GM12878 (cell line): Measurements from ENCODE around the gene TTC16. TPM values are rescaled to one million over a fixed set of nuclear protein-coding genes. Genes with fewer than 3 reads are reported as not detected.

Experiments
- ATAC-seq: fragments of 200-7000 bp; cut with Tn5 transposase; 3 replicates; pipeline ENCODE4 v1.9.1; 2020; ENCODE audit warnings: mild to moderate bottlenecking, moderate library complexity
- BruUV-seq: library from RNA; stranded (reverse); fragments of 400-500 nt; replicated peaks from 2 replicates; lab custom pipeline; 2021; lab: Mats Ljungman, UMichigan
- CTCF ChIA-PET: fragments of 300-600 bp; sonication (Branson Sonifier 250); formaldehyde crosslinking; extraction: SDS; loops from one replicate; lab custom pipeline; 2021; ENCODE audit warnings: inconsistent platforms; lab: Yijun Ruan, JAX
- POLR2A ChIA-PET: fragments of 350-600 bp; formaldehyde crosslinking; extraction: SDS; loops from one replicate; lab custom pipeline; 2021; ENCODE audit warnings: inconsistent platforms; lab: Charles Lee
- RAD21 ChIA-PET: fragments of 300-600 bp; sonication (Branson Sonifier 250); formaldehyde crosslinking; loops from one replicate; lab custom pipeline; 2023; ENCODE audit warnings: antibody characterized with exemption; ENCODE audit not compliant: unreplicated experiment; lab: Charles Lee
- SMC1A ChIA-PET: fragments of 300-600 bp; sonication (Branson Sonifier 250); formaldehyde crosslinking; loops from one replicate; lab custom pipeline; 2023; ENCODE audit not compliant: unreplicated experiment, uncharacterized antibody; lab: Charles Lee
- DNase-seq: peaks from one replicate; pipeline ENCODE4 v3.0.0-alpha.2; 2011; ENCODE audit warnings: low read depth, low spot score
- FAIRE-seq: peaks from 3 replicates; lab custom pipeline; 2011; peaks lifted over from hg19 to GRCh38; lab: Jason Lieb, UNC
- H2AFZ ChIP-seq: 2 replicates; pipeline ENCODE4 v1.6.0; 2011; ENCODE audit warnings: low read depth, low read length, control low read depth; ENCODE audit not compliant: control insufficient read depth
- H3K27ac ChIP-seq: 2 replicates; pipeline ENCODE4 v1.5.1; 2011; ENCODE audit warnings: control low read depth; ENCODE audit not compliant: control insufficient read depth, insufficient read depth
- H3K27me3 ChIP-seq, 2 experiments: replicated peaks in 1 of 2; 2 replicates each; pipeline versions ENCODE4 v1.6.0 to v1.6.1; 2011; ENCODE audit warnings: low read length in 1 of 2; ENCODE audit not compliant: control insufficient read depth in 2 of 2, insufficient read depth in 2 of 2
- H3K36me3 ChIP-seq, 2 experiments: 2 replicates each; pipeline ENCODE4 v1.5.1; 2011; ENCODE audit warnings: low read length in 1 of 2; ENCODE audit not compliant: control insufficient read depth in 2 of 2, insufficient read depth in 2 of 2
- H3K4me1 ChIP-seq: 2 replicates; pipeline ENCODE4 v1.6.1; 2011; ENCODE audit warnings: mild to moderate bottlenecking, low read length, moderate library complexity, mixed read lengths; ENCODE audit not compliant: control insufficient read depth, insufficient read depth
- H3K4me2 ChIP-seq: 2 replicates; pipeline ENCODE4 v1.6.0; 2011; ENCODE audit warnings: control low read depth; ENCODE audit not compliant: control insufficient read depth, insufficient read depth
- H3K4me3 ChIP-seq: fragments of 200-600 bp; sonication (generic); 2 replicates; pipeline ENCODE4 v1.5.1; 2016
- H3K79me2 ChIP-seq: 2 replicates; pipeline ENCODE4 v1.6.0; 2011; ENCODE audit warnings: low read length; ENCODE audit not compliant: control insufficient read depth, insufficient read depth
- H3K9ac ChIP-seq: 2 replicates; pipeline ENCODE4 v1.8.0; 2011; ENCODE audit warnings: low read length, control low read depth, mixed read lengths; ENCODE audit not compliant: control insufficient read depth, insufficient read depth
- H3K9me3 ChIP-seq: replicated peaks from 3 replicates; pipeline ENCODE4 v1.5.1; 2011; ENCODE audit warnings: mild to moderate bottlenecking, low read length; ENCODE audit not compliant: control insufficient read depth, insufficient read depth
- H4K20me1 ChIP-seq: 2 replicates; pipeline ENCODE4 v1.6.0; 2011; ENCODE audit not compliant: control insufficient read depth, insufficient read depth
- CHD4 ChIP-seq: fragments of 200-600 bp; sonication (generic); IDR thresholded peaks from 2 replicates; pipeline ENCODE4 v1.6.1; 2016; ENCODE audit warnings: mild to moderate bottlenecking
- GATAD2B ChIP-seq: fragments of 450-650 bp; conservative IDR thresholded peaks from 2 replicates; pipeline ENCODE4 v1.6.1; 2017; ENCODE audit warnings: low read depth, mild to moderate bottlenecking, moderate library complexity
- NBN ChIP-seq: fragments of 450-650 bp; IDR thresholded peaks from 2 replicates; pipeline ENCODE4 v1.6.1; 2016
- RUNX3 ChIP-seq: IDR thresholded peaks from 2 replicates; pipeline ENCODE4 v1.6.1; 2012; ENCODE audit warnings: low read length, inconsistent platforms
- SMC3 ChIP-seq: IDR thresholded peaks from 2 replicates; pipeline ENCODE4 v1.6.1; 2011; ENCODE audit warnings: low read length, improper control_type of control experiment, borderline replicate concordance
- STAT3 ChIP-seq: IDR thresholded peaks from 2 replicates; pipeline ENCODE4 v1.6.1; 2011; ENCODE audit warnings: low read depth, low read length, improper control_type of control experiment
- WGBS: methylation state at CpG from one replicate; pipeline ENCODE4 v1.1.6; 2016; ENCODE audit warnings: low lambda C conversion rate; ENCODE audit not compliant: insufficient replicate concordance, insufficient coverage; ENCODE audit errors: missing lambda C conversion rate; 5-methylcytosine and 5-hydroxymethylcytosine counted together
- in situ Hi-C: fragments of 300-500 bp; cut with MboI; formaldehyde crosslinking; loops from 9 replicates; pipeline ENCODE4 v1.14.3; 2018; ENCODE audit warnings: mixed read lengths
- intact Hi-C: fragments of 100-400 bp; cut with micrococcal nuclease; formaldehyde crosslinking; loops from one replicate; pipeline ENCODE4 v1.14.2; 2022; ENCODE audit not compliant: unreplicated experiment
- polyA plus RNA-seq, 11 experiments: library from polyadenylated mRNA; depleted of rRNA in 4 of 11; unstranded in 6 of 11; stranded (reverse) in 5 of 11; fragments of >200 nt; fragmentation: Nextera tagmentation in 4 of 11; fragmentation: Illumina TruSeq in 1 of 11; extraction: Ambion mirVana in 4 of 11; extraction: Trizol in 1 of 11; gene quantifications; 1 replicate in 1 of 11; 2 replicates in 10 of 11; pipeline versions ENCODE4 v1.2.1 to v1.2.3, GENCODE V29; 2011 to 2016; ENCODE audit warnings: inconsistent platforms in 2 of 11, missing spikeins in 2 of 11, low read depth in 1 of 11
- total RNA-seq, 4 experiments: library from RNA; depleted of rRNA in 3 of 4; stranded (reverse); fragments of >200 nt in 3 of 4; fragmentation: Illumina TruSeq in 1 of 4; extraction: Trizol in 1 of 4; gene quantifications; 2 replicates each; pipeline versions ENCODE4 v1.2.1 to v1.2.3, GENCODE V29; 2013 to 2021
- TF ChIP-seq, protein P1 (sequence below): fragments of 450-650 bp; IDR thresholded peaks from 2 replicates; pipeline ENCODE4 v1.6.1; 2014; ENCODE audit warnings: mild to moderate bottlenecking

The TTC16 gene
- total and polyA plus RNA-seq, 10 of the 15 experiments (the other 5 are each of a cell fraction or from before 2014, with no cell fraction given), result 0.03 TPM; not detected in 9

DNA sequence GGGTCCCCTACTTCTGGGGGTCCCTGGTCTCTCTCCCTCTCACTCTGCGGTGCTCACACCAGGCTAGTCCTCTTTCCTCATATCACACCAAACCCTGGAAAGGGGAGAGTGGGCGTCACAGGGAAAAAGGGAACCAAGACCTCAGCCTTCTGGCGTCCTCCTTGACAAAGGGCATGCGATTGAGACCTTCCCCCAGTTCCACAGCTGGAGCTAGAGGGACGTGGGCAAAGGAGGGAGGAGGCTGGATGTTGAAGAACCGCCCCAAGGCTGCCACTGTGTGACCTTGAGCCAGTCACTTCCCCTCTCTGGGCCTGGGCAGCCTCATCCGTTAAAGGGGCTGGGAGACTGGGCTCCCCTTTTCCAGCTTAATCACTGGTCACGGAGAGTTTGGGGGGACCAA lies 37.7 kb downstream of the TTC16 start:
- no peak for DNase-seq
- Histone ChIP-seq H3K4me2 (no peak overlapping the region), H3K9ac (no peak overlapping the region), H3K9me3 (no peaks in the 10 kb centered on the region), H3K36me3 (peaks cover 12 to 13% of the 10 kb centered on the region in 2 experiments; a peak in 3 of 4 replicates), H3K4me1 (no peaks in the 10 kb centered on the region), H3K79me2 (no peaks in the 10 kb centered on the region), H3K4me3 (no peak overlapping the region), H4K20me1 (no peaks in the 10 kb centered on the region), H3K27me3 (no peaks in the 10 kb centered on the region), H3K27ac (no peak overlapping the region), H2AFZ (no peak overlapping the region)
- WGBS, result 81% methylated on average over 8 of the region's 8 CpGs
- ChIA-PET RAD21 (no interaction called here), SMC1A (no interaction called here), CTCF (no interaction called here), POLR2A (no interaction called here)
- BruUV-seq, result no TSS peak
- no peak for ATAC-seq
- in situ Hi-C loops, result no loop called here
- TF ChIP-seq NBN (no peak), STAT3 (no peak), GATAD2B (no peak), CHD4 (no peak), RUNX3 (no peak), SMC3 (no peak)
- TF ChIP-seq, protein P1, sequence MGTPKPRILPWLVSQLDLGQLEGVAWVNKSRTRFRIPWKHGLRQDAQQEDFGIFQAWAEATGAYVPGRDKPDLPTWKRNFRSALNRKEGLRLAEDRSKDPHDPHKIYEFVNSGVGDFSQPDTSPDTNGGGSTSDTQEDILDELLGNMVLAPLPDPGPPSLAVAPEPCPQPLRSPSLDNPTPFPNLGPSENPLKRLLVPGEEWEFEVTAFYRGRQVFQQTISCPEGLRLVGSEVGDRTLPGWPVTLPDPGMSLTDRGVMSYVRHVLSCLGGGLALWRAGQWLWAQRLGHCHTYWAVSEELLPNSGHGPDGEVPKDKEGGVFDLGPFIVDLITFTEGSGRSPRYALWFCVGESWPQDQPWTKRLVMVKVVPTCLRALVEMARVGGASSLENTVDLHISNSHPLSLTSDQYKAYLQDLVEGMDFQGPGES, result no peak
- FAIRE-seq, result no peak
- intact Hi-C loops, result no loop called here
